KMS-11 (cell line): Measurements from ENCODE around the gene ELAVL1.

ENCODE experiments used
- H2AFZ ChIP-seq: fragments of 200-600 bp; sonication (generic); 2 replicates; pipeline ENCODE4 v1.6.1; 2016; ENCODE audit warnings: antibody characterized with exemption, mixed run types, low read depth
- H3K27ac ChIP-seq: fragments of 200-600 bp; sonication (generic); 2 replicates; pipeline ENCODE4 v1.6.1; 2016; ENCODE audit warnings: mild to moderate bottlenecking, mixed run types
- H3K27me3 ChIP-seq: fragments of 200-600 bp; sonication (generic); 2 replicates; pipeline ENCODE4 v1.6.1; 2017; ENCODE audit warnings: mild to moderate bottlenecking, low read depth, mixed run types, moderate library complexity; ENCODE audit not compliant: insufficient read depth
- H3K36me3 ChIP-seq: fragments of 200-600 bp; sonication (generic); 2 replicates; pipeline ENCODE4 v1.6.1; 2017; ENCODE audit warnings: mild to moderate bottlenecking, mixed run types; ENCODE audit not compliant: insufficient read depth
- H3K4me1 ChIP-seq: fragments of 200-600 bp; sonication (generic); 2 replicates; pipeline ENCODE4 v1.6.1; 2016; ENCODE audit warnings: mild to moderate bottlenecking, low read depth, mixed run types; ENCODE audit not compliant: poor library complexity, severe bottlenecking
- H3K4me2 ChIP-seq: fragments of 200-600 bp; sonication (generic); 2 replicates; pipeline ENCODE4 v1.7.0; 2016; ENCODE audit warnings: mild to moderate bottlenecking, mixed run types
- H3K4me3 ChIP-seq: fragments of 200-600 bp; sonication (generic); IDR thresholded peaks from 2 replicates; pipeline ENCODE4 v1.6.1; 2017; ENCODE audit warnings: low read depth, low read length, mixed read lengths; ENCODE audit not compliant: insufficient read depth
- H3K79me2 ChIP-seq: fragments of 200-600 bp; sonication (generic); 2 replicates; pipeline ENCODE4 v1.6.1; 2016; ENCODE audit warnings: low read depth, mixed run types; ENCODE audit not compliant: insufficient read depth
- H3K9ac ChIP-seq: fragments of 200-600 bp; sonication (generic); 2 replicates; pipeline ENCODE4 v1.6.1; 2016; ENCODE audit warnings: mild to moderate bottlenecking, mixed run types
- H4K20me1 ChIP-seq: fragments of 200-600 bp; sonication (generic); 2 replicates; pipeline ENCODE4 v1.6.1; 2016; ENCODE audit warnings: mild to moderate bottlenecking, mixed run types; ENCODE audit not compliant: insufficient read depth
- TF ChIP-seq, protein P1 (sequence below): fragments of 200-600 bp; sonication (generic); conservative IDR thresholded peaks from 2 replicates; pipeline ENCODE4 v1.6.1; 2017; ENCODE audit warnings: low read depth, mild to moderate bottlenecking, antibody characterized with exemption, low read length, moderate library complexity, mixed read lengths

ELAVL1 gene

DNA sequence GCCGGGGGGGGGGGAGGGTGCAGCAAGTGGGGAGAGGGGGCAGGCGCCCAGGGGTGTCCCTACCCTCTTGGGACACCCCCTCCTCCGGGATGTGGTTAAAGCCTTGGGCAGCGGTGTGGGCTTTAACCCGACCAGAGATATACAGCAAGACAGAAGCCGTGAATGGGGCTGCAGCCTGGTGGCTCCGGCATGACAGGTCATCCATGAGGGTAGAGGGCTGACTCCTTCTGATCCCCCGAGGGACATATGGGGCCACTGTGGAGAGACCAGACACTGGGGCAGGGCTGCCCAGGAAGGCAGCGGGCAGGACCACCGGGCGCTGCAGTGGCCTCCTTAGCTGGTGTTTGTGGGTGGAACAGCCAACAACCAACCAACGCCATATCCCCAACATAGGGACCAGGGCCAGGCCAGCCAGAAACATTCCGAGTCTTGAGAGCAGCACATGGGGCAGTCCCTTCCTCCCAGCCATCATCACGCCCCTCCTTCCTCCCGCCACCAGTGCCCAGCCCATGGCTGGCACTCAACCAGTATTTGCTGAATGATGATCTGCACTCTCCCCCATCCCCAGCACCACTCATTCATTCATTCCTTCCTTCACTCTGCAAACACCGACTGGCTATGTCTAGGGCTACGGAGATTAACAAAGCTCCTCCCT is 18.2 kb downstream of the ELAVL1 start:
- Histone ChIP-seq H3K27me3 (no peaks in the 10 kb centered on the region), H3K4me2 (no peak overlapping the region), H3K36me3 (no peaks in the 10 kb centered on the region), H3K9ac (no peak overlapping the region), H2AFZ (no peak overlapping the region), H3K4me3 (no peak overlapping the region), H3K4me1 (no peaks in the 10 kb centered on the region), H3K79me2 (peaks cover 2% of the 10 kb centered on the region), H4K20me1 (no peaks in the 10 kb centered on the region), H3K27ac (no peak overlapping the region)
- TF ChIP-seq, protein P1, sequence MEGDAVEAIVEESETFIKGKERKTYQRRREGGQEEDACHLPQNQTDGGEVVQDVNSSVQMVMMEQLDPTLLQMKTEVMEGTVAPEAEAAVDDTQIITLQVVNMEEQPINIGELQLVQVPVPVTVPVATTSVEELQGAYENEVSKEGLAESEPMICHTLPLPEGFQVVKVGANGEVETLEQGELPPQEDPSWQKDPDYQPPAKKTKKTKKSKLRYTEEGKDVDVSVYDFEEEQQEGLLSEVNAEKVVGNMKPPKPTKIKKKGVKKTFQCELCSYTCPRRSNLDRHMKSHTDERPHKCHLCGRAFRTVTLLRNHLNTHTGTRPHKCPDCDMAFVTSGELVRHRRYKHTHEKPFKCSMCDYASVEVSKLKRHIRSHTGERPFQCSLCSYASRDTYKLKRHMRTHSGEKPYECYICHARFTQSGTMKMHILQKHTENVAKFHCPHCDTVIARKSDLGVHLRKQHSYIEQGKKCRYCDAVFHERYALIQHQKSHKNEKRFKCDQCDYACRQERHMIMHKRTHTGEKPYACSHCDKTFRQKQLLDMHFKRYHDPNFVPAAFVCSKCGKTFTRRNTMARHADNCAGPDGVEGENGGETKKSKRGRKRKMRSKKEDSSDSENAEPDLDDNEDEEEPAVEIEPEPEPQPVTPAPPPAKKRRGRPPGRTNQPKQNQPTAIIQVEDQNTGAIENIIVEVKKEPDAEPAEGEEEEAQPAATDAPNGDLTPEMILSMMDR: no peak

DNA sequence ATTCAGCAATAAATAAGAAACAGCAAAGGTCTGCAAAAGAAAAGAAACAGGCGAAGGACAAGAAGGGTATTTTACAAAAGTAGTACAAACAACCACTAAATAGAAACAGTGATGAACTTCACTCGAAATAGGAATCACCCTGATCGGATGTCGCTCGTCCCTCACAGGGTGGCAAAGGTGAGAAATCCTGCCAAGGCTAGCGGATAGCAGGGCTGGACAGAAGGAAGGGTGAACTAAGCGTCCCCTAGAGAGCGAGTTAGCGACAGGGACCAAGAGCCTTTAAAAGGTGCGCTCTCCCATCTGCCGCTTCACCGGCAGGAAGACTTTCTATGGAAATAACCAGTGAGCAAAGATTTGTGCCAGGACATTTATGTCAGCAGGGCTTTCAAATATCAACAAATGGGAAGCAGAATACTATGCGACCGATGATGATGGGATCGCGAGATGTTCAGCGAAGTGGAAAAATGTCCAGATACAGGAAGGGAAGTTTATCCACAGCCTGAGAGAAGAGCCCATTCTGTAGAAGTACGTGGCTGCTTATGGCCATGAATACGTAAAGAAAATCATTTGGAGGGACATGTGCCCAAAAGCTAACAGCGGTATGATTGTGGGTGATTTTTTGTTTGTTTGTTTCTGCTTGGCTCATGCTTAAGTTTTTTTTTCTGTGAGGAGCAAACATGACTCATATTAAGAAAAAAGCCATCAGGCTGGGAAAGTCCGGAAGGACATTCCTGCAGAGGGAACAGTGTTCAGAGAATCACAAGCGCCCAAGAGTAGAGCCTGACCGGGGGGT is 18.9 kb downstream of the ELAVL1 start:
- Histone ChIP-seq H3K27me3 (no peaks in the 10 kb centered on the region), H4K20me1 (no peaks in the 10 kb centered on the region), H3K4me1 (no peaks in the 10 kb centered on the region), H2AFZ (no peak overlapping the region), H3K4me3 (no peak overlapping the region), H3K79me2 (no peaks in the 10 kb centered on the region; the same call in none of the 2 replicates), H3K27ac (no peak overlapping the region), H3K36me3 (no peaks in the 10 kb centered on the region), H3K4me2 (no peak overlapping the region), H3K9ac (no peak overlapping the region)
- TF ChIP-seq, protein P1: no peak

DNA sequence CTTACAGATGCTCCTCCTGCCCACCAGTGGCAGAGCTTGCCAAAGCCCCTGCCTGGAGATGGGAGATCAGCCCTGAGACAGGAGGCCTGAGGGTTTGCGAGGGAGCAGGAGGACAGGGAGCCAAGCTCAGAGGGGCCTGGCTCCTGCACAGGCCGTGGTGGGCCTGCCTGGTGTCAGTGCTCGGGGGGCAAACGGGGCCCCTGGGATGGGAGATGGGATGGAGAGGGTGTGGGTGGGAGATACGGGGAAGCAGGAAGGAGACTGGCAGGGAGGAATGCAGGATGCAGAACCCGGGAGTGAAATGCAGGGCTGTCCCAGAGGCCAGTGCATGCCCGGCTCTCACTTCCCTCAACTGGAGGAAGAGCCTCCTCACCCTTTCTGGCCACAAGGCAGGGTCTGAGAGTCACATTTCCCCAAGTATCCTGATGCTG is 19.9 kb downstream of the ELAVL1 start:
- no peaks in the 10 kb centered on the region for H3K36me3 ChIP-seq
- no peaks in the 10 kb centered on the region for H4K20me1 ChIP-seq
- no peaks in the 10 kb centered on the region for H3K4me1 ChIP-seq
- no peak overlapping the region for H3K9ac ChIP-seq
- H2AFZ ChIP-seq: no peak overlapping the region
- no peaks in the 10 kb centered on the region; the same call in none of the 2 replicates for H3K79me2 ChIP-seq
- H3K27ac ChIP-seq: no peak overlapping the region
- H3K4me3 ChIP-seq: no peak overlapping the region
- TF ChIP-seq, protein P1: no peak
- no peak overlapping the region for H3K4me2 ChIP-seq
- no peaks in the 10 kb centered on the region for H3K27me3 ChIP-seq

DNA sequence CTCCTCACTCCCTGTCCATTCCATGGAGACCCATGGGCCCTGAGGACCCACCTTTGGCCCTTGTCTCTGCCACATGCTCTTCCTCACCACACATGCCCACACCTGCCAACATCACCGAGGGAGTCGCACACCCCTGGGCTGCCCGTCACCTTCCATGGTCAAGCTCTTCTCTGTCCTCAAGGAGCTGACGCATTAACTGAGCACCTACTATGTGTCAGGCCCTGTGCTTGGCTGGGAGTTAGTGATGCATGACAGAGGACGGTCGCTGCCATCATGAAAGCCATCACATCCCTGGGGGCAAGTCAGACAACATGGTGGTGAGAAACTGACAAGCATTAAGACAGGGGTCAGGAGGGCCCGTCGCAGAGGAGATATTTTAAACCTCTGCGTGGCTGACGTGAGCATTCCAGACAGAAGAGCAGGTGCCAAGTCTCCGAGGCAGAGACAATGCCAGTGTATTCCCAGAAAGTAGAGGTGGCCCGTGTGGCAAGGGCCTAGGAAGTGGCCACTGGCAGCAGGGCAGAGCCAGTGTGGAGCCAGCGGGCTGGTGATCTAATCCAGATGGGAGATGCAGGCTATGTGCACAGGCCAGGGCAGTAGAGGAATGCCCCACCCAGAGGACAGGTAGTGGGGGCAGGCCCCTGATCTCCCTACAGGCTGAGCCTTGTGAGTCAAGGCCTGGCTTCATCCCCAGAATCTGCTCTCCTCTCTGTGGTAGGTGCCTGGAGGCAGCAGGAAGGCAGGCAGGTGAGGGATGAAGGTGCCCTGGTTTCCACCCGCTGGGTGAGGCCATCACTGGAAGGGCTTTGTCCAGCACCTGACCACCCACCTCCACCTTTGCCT is 21.2 kb downstream of the ELAVL1 start:
- no peak overlapping the region for H3K4me2 ChIP-seq
- no peaks in the 10 kb centered on the region for H3K27me3 ChIP-seq
- H3K9ac ChIP-seq: no peak overlapping the region
- TF ChIP-seq, protein P1: no peak
- no peaks in the 10 kb centered on the region for H3K4me1 ChIP-seq
- no peaks in the 10 kb centered on the region for H3K36me3 ChIP-seq
- no peak overlapping the region for H3K4me3 ChIP-seq
- H3K79me2 ChIP-seq: no peaks in the 10 kb centered on the region; the same call in none of the 2 replicates
- H3K27ac ChIP-seq: no peak overlapping the region
- no peaks in the 10 kb centered on the region for H4K20me1 ChIP-seq
- no peak overlapping the region for H2AFZ ChIP-seq
